HG03196 (cell line): ENCODE results near the gene MED12L.

Source experiments
- ATAC-seq: cut with Tn5 transposase; IDR thresholded peaks from one replicate; pipeline ENCODE4 v1.9.1; 2021; ENCODE audit not compliant: unreplicated experiment

The MED12L gene

GRCh38 chr3:151281671-151282324, 196.3 kb downstream of the MED12L start:
- no peak for ATAC-seq

DNA sequence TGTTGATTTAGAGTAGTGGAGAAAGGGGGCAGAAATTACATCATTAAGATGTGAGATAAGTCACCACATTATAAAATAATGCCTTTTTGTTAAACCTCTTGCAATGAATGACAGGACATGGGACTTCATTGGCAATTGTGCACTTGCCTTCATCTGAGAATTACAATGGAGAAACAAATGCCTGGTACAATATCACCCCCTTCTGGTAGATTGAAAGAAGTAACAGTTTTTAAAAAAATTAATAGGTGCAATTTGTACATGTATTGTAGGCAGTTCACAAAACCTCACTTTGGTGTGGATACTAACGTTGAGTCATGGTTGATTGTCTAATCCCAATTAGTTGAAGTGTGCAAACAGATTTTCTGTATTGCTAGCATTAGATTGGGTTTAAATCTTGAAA, 197.5 kb downstream of the MED12L start:
- ATAC-seq: no peak

GRCh38 chr3:151283387-151283786, 197.9 kb downstream of the MED12L start:
- no peak for ATAC-seq

DNA sequence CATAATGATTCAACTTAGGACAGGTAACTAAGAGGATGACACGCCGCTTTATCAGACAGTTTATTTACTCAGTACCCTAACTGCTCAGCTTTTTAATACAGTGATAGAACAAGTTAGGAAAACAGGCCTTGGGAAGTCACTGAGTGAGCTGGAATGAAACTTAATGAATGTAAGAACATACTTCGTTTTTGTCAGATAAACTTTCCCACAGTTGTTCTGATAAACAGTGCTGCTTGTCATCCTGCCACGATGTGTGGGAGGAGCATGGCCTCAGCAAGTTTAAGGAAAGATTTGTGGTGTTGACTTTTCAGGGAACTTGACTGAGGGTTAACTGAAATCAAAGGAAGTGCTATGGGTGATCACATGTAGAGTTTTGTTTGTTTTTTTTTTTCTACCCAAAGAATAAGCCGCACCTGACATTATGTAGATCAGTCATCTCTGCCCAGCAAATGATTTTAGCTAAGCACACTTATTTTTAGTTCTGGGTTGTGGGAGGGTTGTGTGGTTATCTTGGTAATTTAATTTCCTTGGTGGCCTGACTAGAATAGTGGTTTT, 198.5 kb downstream of the MED12L start:
- ATAC-seq: no peak

DNA sequence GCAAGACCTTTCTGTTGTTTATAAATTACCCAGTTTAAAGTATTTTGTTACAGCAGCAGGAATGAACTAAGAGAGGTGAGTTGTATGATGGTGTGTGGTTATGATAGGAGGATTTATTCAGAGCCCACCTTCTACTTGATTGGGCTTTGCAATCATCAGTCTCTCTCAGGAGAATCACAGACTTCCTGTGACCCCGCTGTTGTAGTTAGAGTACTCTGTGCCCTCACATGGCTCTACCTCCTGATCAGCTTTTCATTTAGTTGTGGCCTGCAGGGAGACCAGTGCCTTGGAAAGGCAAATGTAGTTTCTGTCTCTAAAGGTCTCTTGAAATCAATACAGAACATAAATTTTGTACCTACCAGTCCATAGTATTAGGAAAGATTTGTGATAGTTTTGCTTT, 200.5 kb downstream of the MED12L start:
- ATAC-seq: no peak

DNA sequence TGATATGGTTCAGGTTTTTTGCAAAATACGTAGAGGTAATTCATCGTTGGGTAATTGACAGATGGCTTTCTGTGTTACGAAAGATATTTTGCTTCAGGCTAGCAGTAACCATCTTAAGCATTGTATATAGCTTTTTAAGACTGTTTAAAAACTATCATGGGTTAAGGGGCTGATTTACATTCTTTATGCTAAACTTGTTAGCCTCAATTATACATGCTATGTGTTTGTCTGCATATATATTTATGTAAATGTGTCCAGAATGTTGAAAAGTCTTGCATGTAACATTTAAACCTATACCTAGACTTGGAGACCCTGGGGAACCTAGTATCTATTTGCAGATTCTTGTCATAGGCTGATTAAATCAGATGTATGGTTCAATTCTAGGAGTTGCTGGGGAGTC, 204.0 kb downstream of the MED12L start:
- ATAC-seq: no peak

DNA sequence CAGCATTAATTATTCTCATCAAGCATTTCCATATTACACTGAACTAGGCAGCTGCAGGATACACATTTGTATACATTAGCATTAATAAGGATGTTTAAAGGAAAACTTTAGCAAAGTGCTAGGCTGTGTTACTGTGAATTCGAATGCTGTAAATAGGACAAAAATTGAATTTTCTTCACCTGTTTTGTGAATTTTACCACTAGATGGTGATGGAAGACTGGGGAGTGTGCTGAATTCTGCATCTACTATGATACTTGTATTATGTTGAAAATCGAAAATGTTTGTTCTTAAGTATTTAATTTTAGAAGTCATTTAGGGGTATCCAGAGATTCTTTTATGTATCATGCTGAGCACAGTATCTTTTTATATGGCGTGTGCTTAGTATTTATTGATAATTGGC, 205.2 kb downstream of the MED12L start:
- no peak for ATAC-seq

- ATAC-seq: no peak
Observed at GRCh38 chr3:151293127-151293526, 207.7 kb downstream of the MED12L start.

- no peak for ATAC-seq
Observed at GRCh38 chr3:151296226-151296625, 210.8 kb downstream of the MED12L start.

- no peak for ATAC-seq
Observed at GRCh38 chr3:151297429-151297828, 212.0 kb downstream of the MED12L start.

GRCh38 chr3:151299006-151299405, 213.5 kb downstream of the MED12L start:
- ATAC-seq: no peak

GRCh38 chr3:151300539-151300938, 215.1 kb downstream of the MED12L start:
- ATAC-seq: no peak

DNA sequence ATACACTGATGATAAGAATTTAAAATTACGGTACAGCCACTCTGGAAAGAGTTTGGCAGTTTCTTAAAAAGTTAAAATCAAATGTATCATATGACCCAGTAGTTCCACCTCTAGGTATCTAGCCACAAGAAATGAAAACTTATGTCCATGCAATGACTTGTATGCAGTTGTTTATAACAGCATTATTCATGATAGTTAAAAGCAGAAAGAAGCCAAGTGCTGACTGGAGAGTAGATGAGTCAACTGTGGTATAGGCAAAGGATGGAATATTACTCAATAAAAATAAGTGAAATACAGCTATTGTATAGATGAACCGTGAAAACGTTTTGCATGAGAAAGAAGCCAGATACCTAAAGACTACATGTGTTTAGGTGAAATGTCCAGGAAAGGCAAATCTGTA, 216.3 kb downstream of the MED12L start:
- ATAC-seq: no peak

DNA sequence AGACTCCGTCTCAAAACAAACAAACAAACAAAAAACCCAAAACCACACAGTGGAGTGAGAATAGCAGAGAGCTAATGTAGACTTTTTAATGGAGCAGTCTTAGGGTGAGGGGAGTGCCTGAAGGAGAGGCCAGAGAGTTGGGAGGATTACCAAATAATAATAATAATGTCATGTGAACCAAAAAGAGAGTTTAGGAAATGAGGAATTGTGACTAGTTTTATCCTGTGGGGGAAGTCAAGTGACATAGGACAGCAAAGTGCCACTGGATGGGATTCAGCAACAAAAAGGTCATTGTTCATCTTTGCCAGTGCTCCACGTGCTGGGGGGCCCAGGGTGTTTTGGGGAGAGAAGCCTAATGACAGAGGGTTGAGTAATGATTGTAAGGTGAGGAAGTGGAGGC, 218.3 kb downstream of the MED12L start:
- ATAC-seq: no peak

- no peak for ATAC-seq
Observed at GRCh38 chr3:151305060-151305774, 219.8 kb downstream of the MED12L start.

- no peak for ATAC-seq
Observed at GRCh38 chr3:151305775-151306151, 220.3 kb downstream of the MED12L start.

DNA sequence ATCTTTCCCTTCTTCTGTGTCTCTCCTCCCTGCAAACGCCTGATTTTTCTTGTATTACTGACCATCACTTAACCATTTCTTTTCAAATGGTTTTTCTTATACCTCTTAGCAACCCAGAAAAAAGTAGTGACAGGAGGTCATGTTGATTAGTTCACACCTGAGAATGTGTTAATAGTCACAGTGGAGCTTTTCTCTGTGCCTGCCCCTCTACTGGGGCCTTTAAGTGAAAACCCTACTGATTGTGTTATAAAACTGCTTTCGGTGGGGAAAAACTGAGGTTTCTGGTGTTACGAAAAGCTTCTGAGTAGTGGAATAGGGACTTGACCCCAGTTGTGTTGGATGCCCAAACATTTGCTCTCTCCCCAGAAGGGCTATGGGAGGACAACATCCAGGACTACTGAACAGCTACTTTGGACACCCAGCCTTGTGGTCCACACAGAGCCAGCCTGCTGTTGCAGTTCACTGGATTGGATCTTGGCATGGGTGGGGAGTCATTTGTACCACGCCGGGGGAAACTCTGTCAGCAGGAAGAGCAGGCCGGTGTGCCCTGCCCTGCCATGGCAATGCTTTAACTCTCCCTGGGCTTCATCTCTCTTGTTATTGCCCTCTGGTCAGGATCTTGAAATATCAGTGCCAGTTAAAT, 220.8 kb downstream of the MED12L start:
- ATAC-seq: no peak

DNA sequence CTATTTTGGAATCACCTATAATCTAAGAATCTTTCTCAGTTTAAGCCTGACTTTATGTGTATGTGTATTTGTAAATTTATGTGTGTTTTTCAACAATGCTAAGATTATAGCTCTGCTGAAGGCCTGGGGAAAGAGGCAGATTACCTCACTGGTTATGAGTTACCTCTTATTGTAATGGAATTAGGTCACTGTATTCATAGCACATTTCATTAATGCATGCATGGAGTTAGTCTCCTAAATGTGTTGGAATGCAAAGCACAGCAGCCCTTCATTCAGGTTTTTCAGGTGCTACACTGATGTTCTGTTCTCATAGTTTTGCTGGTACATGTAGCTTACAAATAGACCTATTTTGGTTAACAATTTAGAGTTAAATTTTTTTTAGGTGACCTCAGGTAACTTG, 221.7 kb downstream of the MED12L start:
- ATAC-seq: no peak

DNA sequence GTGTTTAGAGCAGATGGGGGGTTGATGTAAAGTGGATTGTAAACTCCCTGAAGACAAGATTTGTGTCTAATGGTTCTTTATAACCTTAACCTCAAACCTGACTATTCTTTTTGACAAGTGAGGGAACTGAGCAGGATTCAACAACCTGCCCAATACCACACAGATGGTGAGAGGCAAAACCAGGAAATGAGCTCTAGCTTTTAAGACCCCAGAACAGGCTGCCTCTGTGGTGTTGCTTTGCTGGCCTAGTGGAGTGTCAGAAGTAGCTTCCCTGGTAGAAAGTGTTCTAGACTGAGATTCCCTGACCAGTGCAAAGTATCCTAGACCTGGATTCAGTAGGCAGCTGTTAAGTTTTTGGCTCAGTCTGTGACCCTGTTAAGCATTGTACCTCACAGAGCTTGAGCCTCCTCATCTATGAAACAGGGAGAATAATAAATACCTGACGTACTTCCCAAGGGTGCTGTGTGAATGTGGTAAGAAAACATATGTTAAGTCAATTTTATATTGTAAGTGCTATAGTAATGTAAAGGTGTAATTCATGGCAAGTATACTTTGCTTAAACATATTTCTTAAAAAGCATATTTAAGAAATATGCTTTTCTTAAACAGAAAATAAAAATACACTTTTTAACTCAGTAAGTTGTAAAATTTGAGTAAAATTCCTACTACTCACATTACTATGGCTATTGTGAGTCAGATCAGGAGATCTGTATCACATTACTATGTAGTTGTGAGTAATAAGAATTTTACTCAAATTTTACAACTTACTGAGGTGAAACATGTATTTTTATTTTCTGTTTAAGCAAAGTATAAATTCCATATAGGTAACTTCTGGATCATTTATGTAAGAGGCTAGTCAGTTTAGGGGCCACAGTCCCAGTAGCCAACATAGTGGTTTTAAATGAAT, 222.4 kb downstream of the MED12L start:
- ATAC-seq: no peak

GRCh38 chr3:151309566-151309965, 224.1 kb downstream of the MED12L start:
- ATAC-seq: no peak

DNA sequence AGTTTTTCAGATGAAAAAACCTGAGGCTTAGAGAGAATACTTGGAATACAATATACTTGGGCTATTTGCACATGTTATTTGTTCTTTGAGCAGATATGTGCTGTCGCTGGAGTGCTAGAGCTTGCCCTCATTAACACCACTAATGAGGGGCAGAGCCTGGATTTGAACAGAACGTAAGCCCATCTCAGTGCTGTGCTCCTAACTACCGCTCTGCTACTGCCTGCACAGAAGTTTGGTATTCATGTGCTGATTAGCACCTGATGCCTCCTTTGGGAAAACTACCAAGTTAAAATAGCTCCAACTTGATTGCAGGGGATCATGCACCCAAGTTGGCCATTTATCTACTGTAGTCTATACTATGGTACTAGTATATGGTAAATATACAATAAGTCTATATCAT, 227.5 kb downstream of the MED12L start:
- no peak for ATAC-seq
